HG03066 (cell line): ENCODE results near the gene SORCS2.
"Not testable (repeated sequence)": the region's sequence is repeated elsewhere in the genome, so short reads cannot be mapped to it uniquely, and the experiment has no call there.

Experiments
- ATAC-seq: cut with Tn5 transposase; IDR thresholded peaks from one replicate; pipeline ENCODE4 v1.9.1; 2021; ENCODE audit warnings: low read depth; ENCODE audit not compliant: unreplicated experiment

The SORCS2 gene

GRCh38 chr4:7430965-7431695, 238.8 kb downstream of the SORCS2 start:
- ATAC-seq = no peak

GRCh38 chr4:7431696-7432530, 239.6 kb downstream of the SORCS2 start:
- ATAC-seq = no peak

GRCh38 chr4:7432531-7433375, 240.4 kb downstream of the SORCS2 start:
- ATAC-seq = no peak

GRCh38 chr4:7433376-7434140, 241.2 kb downstream of the SORCS2 start:
- ATAC-seq = no peak

GRCh38 chr4:7434141-7434765, 241.9 kb downstream of the SORCS2 start:
- ATAC-seq = no peak

- no peak for ATAC-seq
Measured at GRCh38 chr4:7434766-7435150, 242.4 kb downstream of the SORCS2 start, which contains the start of gene PSAPL1. Gene PSAPL1, minus strand, starts transcription at chr4:7434930. Its CDS starts 51 bp downstream, at chr4:7434879.

- no peak for ATAC-seq
Measured at GRCh38 chr4:7435471-7436061, 243.2 kb downstream of the SORCS2 start.

- ATAC-seq = no peak
Measured at GRCh38 chr4:7436256-7436655, 243.9 kb downstream of the SORCS2 start.

- ATAC-seq = no peak
Measured at GRCh38 chr4:7439699-7440098, 247.4 kb downstream of the SORCS2 start.

- no peak for ATAC-seq
Measured at GRCh38 chr4:7441201-7441600, 248.9 kb downstream of the SORCS2 start.

- no peak for ATAC-seq
Measured at GRCh38 chr4:7442574-7443162, 250.3 kb downstream of the SORCS2 start.

GRCh38 chr4:7444314-7444713, 252.0 kb downstream of the SORCS2 start:
- no peak for ATAC-seq

GRCh38 chr4:7444731-7445130, 252.4 kb downstream of the SORCS2 start:
- ATAC-seq = no peak

- no peak for ATAC-seq
Measured at GRCh38 chr4:7447236-7447635, 254.9 kb downstream of the SORCS2 start.

- ATAC-seq = no peak
Measured at GRCh38 chr4:7448036-7448435, 255.7 kb downstream of the SORCS2 start.

GRCh38 chr4:7450775-7451433, 258.6 kb downstream of the SORCS2 start:
- ATAC-seq = no peak

- ATAC-seq = no peak
Measured at GRCh38 chr4:7451434-7451789, 259.1 kb downstream of the SORCS2 start.

- ATAC-seq = no peak
Measured at GRCh38 chr4:7451800-7452199, 259.5 kb downstream of the SORCS2 start.

- ATAC-seq = not testable (repeated sequence)
Measured at GRCh38 chr4:7452802-7453201, 260.5 kb downstream of the SORCS2 start.
